Fibroblast of the aortic adventitia (primary cell): Measurements from ENCODE around the gene FAF1. TPM values are rescaled to one million over a fixed set of nuclear protein-coding genes. Genes with fewer than 3 reads are reported as not detected.

Source experiments
- DNase-seq: peaks from one replicate; pipeline ENCODE4 v3.0.0-alpha.2; 2010; ENCODE audit warnings: low read depth
- H3K4me3 ChIP-seq: 2 replicates; pipeline ENCODE4 v1.5.1; 2011; ENCODE audit warnings: low read depth, mild to moderate bottlenecking, control low read depth, low read length, moderate library complexity
- total RNA-seq: library from RNA; depleted of rRNA; stranded (reverse); fragments of >200 nt; gene quantifications from 2 replicates; pipeline ENCODE4 v1.2.3, GENCODE V29; 2012; ENCODE audit warnings: low replicate concordance
- TF ChIP-seq, protein P1 (sequence below): IDR thresholded peaks from 2 replicates; pipeline ENCODE4 v1.5.1; 2011; ENCODE audit warnings: mild to moderate bottlenecking, low read length, control low read depth, inconsistent platforms; ENCODE audit not compliant: insufficient read depth

FAF1 gene
- total RNA-seq, 1 donor, result 93.8 TPM

DNA sequence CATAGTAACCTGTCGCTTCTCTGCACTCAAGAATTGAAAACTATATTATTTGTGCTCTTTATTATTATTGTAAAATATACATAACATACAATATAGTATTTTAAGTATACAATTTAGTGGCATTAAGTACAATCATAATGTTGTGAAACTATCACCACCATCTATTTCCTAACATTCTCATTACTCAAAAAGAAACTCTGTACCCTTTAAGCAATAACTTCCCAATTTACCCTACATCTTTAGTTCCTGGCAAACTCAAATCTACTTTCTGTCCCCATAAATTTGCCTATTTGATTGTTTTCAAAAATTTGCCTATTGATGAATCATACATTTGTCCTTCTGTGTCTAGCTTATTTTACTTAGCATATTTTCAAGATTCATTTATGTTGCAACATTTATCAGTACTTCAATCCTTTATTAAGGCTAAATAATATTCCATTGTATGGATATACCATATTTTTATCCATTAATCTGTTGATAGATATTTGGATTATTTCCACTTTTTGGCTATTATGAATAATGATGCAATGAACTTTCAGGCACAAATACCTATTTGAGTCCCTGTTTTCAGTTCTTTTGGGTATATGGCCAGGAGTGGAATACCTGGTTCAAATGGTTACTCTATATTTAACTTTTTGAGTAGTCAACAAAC is 437.2 kb downstream of the FAF1 start:
- no peak for DNase-seq
- H3K4me3 ChIP-seq, result no peak overlapping the region
- TF ChIP-seq, protein P1, sequence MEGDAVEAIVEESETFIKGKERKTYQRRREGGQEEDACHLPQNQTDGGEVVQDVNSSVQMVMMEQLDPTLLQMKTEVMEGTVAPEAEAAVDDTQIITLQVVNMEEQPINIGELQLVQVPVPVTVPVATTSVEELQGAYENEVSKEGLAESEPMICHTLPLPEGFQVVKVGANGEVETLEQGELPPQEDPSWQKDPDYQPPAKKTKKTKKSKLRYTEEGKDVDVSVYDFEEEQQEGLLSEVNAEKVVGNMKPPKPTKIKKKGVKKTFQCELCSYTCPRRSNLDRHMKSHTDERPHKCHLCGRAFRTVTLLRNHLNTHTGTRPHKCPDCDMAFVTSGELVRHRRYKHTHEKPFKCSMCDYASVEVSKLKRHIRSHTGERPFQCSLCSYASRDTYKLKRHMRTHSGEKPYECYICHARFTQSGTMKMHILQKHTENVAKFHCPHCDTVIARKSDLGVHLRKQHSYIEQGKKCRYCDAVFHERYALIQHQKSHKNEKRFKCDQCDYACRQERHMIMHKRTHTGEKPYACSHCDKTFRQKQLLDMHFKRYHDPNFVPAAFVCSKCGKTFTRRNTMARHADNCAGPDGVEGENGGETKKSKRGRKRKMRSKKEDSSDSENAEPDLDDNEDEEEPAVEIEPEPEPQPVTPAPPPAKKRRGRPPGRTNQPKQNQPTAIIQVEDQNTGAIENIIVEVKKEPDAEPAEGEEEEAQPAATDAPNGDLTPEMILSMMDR, result no peak

DNA sequence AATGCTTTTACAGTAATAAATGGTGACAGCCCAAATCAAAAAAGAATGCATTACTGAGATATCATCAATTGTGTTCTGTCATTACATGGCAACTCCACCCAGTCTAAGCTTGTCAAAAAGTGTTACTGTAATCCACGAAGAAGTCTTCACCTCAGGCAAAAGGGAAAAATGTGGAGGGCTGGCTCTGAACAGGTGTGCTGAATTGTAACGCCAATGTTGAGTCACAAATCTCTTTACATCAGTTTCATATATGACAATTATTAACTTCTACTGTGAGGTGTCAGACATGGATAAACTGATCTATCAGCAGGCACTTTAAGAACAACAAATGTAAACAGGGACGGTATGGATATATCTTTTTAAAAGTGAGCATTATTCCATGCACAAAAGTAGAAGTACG is 438.4 kb downstream of the FAF1 start:
- DNase-seq, result no peak
- TF ChIP-seq, protein P1, result no peak
- H3K4me3 ChIP-seq, result no peak overlapping the region

DNA sequence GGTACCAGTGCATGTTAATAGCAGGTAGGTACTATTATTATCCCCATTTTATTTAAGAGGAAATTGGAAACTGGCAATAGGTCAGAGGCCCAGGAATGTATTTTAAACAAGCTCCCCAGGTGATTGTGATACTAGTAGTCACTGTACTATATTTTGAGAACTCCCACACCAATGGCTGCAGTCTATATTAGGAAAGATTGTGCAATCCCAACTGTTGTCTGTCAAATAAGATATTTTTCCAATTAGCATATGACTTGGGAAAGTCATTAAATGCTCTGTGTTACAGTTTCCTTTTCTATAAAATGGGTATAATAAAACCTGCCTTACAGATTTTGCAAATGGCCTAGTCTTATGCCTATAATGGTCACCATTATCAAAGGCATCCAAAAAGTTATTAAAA is 442.6 kb downstream of the FAF1 start:
- no peak for DNase-seq
- no peak overlapping the region for H3K4me3 ChIP-seq
- TF ChIP-seq, protein P1, result no peak

DNA sequence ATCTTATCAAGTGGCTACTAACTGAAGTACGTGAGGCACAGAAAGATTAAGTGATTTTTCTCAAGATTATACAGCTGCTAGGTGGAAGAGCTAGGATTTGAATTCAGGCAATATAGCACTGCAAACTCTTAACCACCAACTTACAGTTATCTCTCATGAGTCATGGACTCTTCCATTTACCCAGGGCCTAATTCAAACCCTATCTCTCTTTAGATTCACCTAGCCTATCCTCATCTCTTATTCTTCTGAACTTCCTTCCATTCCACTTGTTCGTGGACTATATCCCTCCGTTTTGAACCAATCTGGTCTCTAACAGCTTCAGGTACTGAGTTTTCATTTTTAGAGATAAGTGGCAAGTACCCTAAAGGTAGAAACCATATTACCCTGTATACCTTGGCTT is 444.0 kb downstream of the FAF1 start:
- DNase-seq, result no peak
- no peak overlapping the region for H3K4me3 ChIP-seq
- TF ChIP-seq, protein P1, result no peak

DNA sequence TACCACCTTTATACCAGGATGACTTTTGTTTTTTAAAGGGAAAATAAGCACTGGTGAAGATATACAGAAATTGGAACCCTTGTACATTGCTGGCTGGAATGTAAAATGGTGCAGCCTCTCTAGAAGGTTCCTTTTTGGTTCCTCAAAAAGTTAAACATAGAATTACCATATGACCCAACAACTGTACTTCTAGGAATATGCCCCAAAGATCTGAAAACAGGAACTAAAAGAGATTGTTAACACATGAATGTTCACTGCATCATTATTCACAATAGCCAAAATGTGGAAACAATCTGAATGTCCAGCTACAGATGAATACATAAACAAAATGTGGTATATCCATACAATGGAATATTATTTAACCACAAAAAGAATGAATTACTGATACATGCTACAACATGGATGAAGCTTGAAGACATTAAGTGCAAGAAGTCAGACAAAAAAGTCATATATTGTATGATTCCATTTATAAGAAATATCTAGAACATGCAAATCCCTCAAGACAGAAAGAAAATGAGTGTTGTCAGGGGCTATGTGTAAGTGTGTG is 452.0 kb downstream of the FAF1 start:
- H3K4me3 ChIP-seq, result no peak overlapping the region
- no peak for DNase-seq
- TF ChIP-seq, protein P1, result no peak

DNA sequence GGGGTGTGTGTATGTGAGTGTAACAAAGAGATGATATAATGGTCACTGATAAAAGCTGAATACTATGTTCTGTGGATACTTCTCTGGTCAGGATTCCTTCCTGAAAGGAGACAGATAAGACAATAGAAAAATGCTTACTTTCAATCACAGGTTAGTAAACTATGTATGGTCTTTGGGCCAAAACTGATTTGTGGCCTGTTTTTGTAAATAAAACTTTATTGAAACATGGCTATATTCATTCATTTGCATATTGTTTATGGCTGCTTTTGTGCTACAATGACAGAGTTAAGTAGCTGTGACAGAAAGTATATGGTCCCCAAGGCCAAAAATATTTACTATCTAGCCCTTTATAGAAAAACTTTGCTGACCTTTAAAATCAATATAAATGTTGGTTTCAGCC is 454.6 kb downstream of the FAF1 start:
- no peak for DNase-seq
- TF ChIP-seq, protein P1, result no peak
- no peak overlapping the region for H3K4me3 ChIP-seq

- H3K4me3 ChIP-seq, result no peak overlapping the region
- TF ChIP-seq, protein P1, result no peak
- no peak for DNase-seq
These were observed 456.6 kb downstream of the FAF1 start for GRCh38 chr1:50503515-50503914.
